NCI-H510A (cell line): ENCODE measurements around the gene FRAS1.
"Not testable (repeated sequence)": the region's sequence is repeated elsewhere in the genome, so short reads cannot be mapped to it uniquely, and the experiment has no call there.

Experiments
- DNase-seq: peaks from one replicate; lab custom pipeline; 2025; lab: John Stamatoyannopoulos, UW

FRAS1 gene

GRCh38 chr4:78451407-78451806, 394.3 kb downstream of the FRAS1 start:
- no peak for DNase-seq

- no peak for DNase-seq
Measured at GRCh38 chr4:78454016-78454415, 396.9 kb downstream of the FRAS1 start.

GRCh38 chr4:78457751-78458150, 400.6 kb downstream of the FRAS1 start:
- no peak for DNase-seq

- no peak for DNase-seq
Measured at GRCh38 chr4:78459327-78459726, 402.2 kb downstream of the FRAS1 start.

- DNase-seq, result no peak
Measured at GRCh38 chr4:78460368-78460767, 403.2 kb downstream of the FRAS1 start.

GRCh38 chr4:78464265-78464664, 407.1 kb downstream of the FRAS1 start:
- DNase-seq, result no peak

GRCh38 chr4:78467223-78467622, 410.1 kb downstream of the FRAS1 start:
- DNase-seq, result not testable (repeated sequence)

GRCh38 chr4:78468272-78468671, 411.1 kb downstream of the FRAS1 start:
- DNase-seq, result no peak

GRCh38 chr4:78476108-78476704, 419.1 kb downstream of the FRAS1 start:
- no peak for DNase-seq

GRCh38 chr4:78477276-78477675, 420.2 kb downstream of the FRAS1 start:
- DNase-seq, result no peak

- DNase-seq, result no peak
Measured at GRCh38 chr4:78478523-78478922, 421.4 kb downstream of the FRAS1 start.

- DNase-seq, result no peak
Measured at GRCh38 chr4:78480286-78480685, 423.2 kb downstream of the FRAS1 start.

- DNase-seq, result no peak
Measured at GRCh38 chr4:78481180-78481579, 424.1 kb downstream of the FRAS1 start.

GRCh38 chr4:78482281-78482680, 425.2 kb downstream of the FRAS1 start:
- DNase-seq, result no peak

GRCh38 chr4:78483811-78484210, 426.7 kb downstream of the FRAS1 start:
- no peak for DNase-seq

- DNase-seq, result no peak
Measured at GRCh38 chr4:78484574-78484973, 427.5 kb downstream of the FRAS1 start.

GRCh38 chr4:78493731-78494130, 436.6 kb downstream of the FRAS1 start:
- no peak for DNase-seq

- no peak for DNase-seq
Measured at GRCh38 chr4:78496021-78496643, 439.0 kb downstream of the FRAS1 start.

- not testable (repeated sequence) for DNase-seq
Measured at GRCh38 chr4:78506260-78506659, 449.1 kb downstream of the FRAS1 start.

- DNase-seq, result no peak
Measured at GRCh38 chr4:78509043-78509442, 451.9 kb downstream of the FRAS1 start.

- DNase-seq, result no peak
Measured at GRCh38 chr4:78510108-78510507, 453.0 kb downstream of the FRAS1 start.

GRCh38 chr4:78510681-78511080, 453.6 kb downstream of the FRAS1 start:
- DNase-seq, result no peak

- DNase-seq, result no peak
Measured at GRCh38 chr4:78512357-78512920, 455.3 kb downstream of the FRAS1 start.
